Activated T-cell treated with anti-CD3 and anti-CD28 coated beads, Interleukin-2, amount 50 U/mL, for 4 hours (primary cell): ENCODE data around the gene UGT1A5. TPM values are rescaled to one million over a fixed set of nuclear protein-coding genes. Genes with fewer than 3 reads are reported as not detected.

Source experiments
- ATAC-seq, 2 donors: fragments of 200-7000 bp; cut with Tn5 transposase; one replicate each; pipeline ENCODE4 v1.10.0; 2021
- DNase-seq: peaks from one replicate; pipeline ENCODE4 v3.0.0-alpha.2; 2020
- H3K27me3 Mint-ChIP-seq: one replicate; pipeline ENCODE4 v1.8.0; 2021; ENCODE audit warnings: low read depth, mixed read lengths
- H3K36me3 Mint-ChIP-seq: one replicate; pipeline ENCODE4 v1.8.0; 2022; ENCODE audit warnings: mixed read lengths; ENCODE audit not compliant: insufficient read depth
- H3K4me1 Mint-ChIP-seq: one replicate; pipeline ENCODE4 v1.8.0; 2021; ENCODE audit warnings: low read depth, mixed read lengths
- H3K4me3 Mint-ChIP-seq: one replicate; pipeline ENCODE4 v1.8.0; 2021; ENCODE audit warnings: mild to moderate bottlenecking, moderate library complexity, mixed read lengths
- H3K9me3 Mint-ChIP-seq: one replicate; pipeline ENCODE4 v1.8.0; 2021; ENCODE audit warnings: mixed read lengths
- total RNA-seq, 3 donors: library from RNA; stranded (reverse); gene quantifications; one replicate each; pipeline ENCODE4 v1.2.1, GENCODE V29; 2021

Gene UGT1A5
- total RNA-seq, 3 donors from 2014 or later, result not detected

DNA sequence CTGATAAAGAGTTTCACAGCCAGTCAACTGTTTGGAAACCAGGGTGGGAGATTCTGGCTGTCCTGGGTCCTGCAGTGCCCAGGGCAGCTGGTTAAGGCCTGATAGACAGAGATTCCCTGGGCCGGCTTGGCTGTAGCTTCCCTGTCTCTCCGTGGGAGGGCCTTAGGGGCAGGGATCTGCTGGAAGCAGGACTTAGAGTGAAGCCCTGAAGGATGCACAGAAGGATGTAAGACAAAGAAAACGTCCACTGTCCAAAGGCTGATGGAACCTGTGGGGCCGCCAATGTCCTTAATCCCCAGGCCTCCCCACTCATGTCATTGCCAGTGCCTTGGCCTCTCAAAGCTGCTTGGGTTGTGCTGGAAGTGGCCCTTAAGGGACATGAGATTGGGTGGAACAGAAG lies 98.4 kb downstream of the UGT1A5 start:
- Mint-ChIP-seq H3K4me1 (no peaks in the 10 kb centered on the region), H3K36me3 (no peaks in the 10 kb centered on the region), H3K9me3 (no peaks in the 10 kb centered on the region), H3K4me3 (no peak overlapping the region), H3K27me3 (peaks cover 12% of the 10 kb centered on the region)
- no peak for DNase-seq
- ATAC-seq, result no peak

DNA sequence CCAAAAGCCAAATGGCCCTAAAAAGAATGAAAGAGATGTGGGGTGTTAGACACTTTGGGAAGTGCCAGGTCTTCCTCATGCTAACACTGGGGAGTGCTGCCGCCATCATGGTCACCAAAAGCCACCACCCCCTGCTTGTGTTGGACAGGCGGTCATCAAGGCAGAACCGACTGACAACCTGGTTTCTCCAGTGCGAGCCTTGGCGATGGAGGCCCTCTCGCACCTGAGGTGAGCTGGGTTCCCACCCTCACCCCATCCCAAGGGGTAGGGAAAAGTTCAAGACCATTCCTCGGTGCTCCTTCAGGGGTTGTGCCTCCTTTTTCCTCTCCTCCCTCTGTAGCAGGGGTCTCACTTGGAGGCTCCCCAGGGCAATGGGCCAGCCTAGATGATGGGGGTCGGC lies 99.0 kb downstream of the UGT1A5 start:
- DNase-seq (no peak), ATAC-seq (no peak)
- H3K36me3 Mint-ChIP-seq, result no peaks in the 10 kb centered on the region
- H3K9me3 Mint-ChIP-seq, result no peaks in the 10 kb centered on the region
- peaks cover 12% of the 10 kb centered on the region for H3K27me3 Mint-ChIP-seq
- no peaks in the 10 kb centered on the region for H3K4me1 Mint-ChIP-seq
- no peak overlapping the region for H3K4me3 Mint-ChIP-seq

DNA sequence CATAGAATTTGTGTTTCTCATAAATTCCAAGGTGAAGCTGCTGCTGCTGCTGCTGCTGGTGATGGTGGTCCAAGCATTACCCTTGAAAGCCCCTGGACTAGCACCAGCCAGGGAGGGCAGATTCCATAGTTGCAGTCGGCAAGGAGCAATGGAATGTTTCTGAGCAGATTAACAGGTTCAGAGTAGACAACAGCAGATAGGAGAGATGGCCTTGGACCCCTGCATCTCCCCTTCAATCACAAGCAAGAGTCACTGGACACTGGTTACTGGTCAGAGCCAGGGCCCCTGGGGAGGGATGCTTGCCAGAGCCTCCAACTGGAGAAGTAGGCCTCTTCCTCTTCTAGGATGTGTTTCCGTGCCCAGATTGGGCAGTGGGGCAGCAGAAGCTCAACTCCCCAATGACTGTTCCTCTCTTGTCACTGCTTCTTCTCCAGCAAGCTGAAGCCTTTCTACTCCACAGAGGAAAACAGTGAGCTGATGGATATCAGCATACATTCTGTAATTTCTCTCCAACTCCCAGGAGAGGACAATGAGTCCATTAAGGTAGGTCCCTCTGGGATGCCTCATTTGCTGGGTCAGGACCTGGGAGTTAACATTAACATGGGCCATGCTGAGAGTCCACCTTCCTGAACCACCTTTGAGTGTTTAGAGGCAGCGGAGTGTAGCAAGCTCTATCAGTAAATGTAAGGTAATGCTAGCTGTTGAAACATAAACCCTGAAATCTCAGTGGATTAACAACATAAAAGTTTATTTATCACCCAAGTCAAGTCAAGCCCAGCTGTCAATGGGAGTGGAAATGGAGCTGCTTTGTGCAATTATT lies 100.7 kb downstream of the UGT1A5 start:
- DNase-seq (no peak), ATAC-seq (no peak)
- no peaks in the 10 kb centered on the region for H3K9me3 Mint-ChIP-seq
- H3K4me1 Mint-ChIP-seq, result no peaks in the 10 kb centered on the region
- peaks cover 18% of the 10 kb centered on the region for H3K27me3 Mint-ChIP-seq
- no peak overlapping the region for H3K4me3 Mint-ChIP-seq
- no peaks in the 10 kb centered on the region for H3K36me3 Mint-ChIP-seq

DNA sequence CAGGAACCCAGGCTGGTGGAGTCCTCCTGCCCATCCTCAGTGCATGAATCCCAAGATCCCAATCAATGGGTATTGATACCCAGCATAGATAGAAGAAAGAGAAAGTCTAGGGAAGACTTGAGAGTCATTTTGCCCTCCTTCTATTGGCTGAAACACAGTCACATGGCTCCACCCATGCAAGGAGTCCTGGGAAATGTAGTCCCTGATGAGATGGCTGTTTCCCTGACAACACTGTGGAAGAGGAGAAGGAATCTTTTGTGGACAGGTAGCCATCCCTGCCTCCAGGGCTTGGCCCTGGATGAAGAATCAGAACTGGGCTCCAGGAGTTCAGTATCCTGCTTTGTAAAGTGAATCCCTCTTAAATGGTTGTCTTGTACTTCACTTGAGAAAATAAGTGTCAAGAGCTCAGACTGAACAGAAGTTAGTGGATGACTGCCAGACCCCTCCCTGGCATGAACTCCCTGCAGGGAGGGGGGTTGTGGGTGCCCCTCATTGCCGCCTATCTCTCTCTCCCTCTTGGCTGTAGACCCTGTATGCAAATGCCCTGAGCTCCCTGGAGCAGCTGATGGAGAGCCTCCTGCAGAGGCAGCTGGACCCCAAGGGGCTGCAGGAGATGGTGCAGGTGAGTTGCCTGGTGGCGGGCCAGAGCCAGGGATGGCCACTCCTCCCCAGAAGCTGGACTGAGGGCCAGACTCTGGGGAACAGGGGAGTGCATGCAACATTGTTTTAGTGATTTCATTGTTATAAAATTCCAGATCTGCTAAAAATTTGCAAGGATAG lies 101.5 kb downstream of the UGT1A5 start:
- H3K4me3 Mint-ChIP-seq, result no peak overlapping the region
- no peak for ATAC-seq

DNA sequence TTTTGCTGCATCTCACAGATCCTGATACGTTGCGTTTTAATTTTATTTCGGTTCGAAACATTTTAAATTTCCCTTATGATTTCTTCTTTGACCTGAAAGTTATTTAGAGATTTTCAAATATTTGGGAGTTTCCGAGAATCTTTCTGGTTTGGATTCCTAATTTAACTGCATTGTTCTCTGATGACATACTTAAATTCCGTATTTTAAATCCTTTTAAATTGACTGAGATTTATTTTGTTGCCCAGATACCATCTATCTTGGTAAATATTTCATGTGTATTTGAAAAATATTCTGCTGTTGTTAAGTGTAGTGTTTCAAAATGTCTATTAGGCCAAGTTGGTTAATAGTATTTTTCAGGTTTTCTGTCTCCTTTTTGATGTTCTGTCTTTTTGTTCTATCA lies 103.2 kb downstream of the UGT1A5 start:
- H3K27me3 Mint-ChIP-seq, result peaks cover 15% of the 10 kb centered on the region
- no peak overlapping the region for H3K4me3 Mint-ChIP-seq
- DNase-seq (no peak), ATAC-seq (no peak)
- H3K4me1 Mint-ChIP-seq, result no peaks in the 10 kb centered on the region
- no peaks in the 10 kb centered on the region for H3K9me3 Mint-ChIP-seq
- H3K36me3 Mint-ChIP-seq, result no peaks in the 10 kb centered on the region

More for the DNA sequence above, 101.5 kb downstream of the UGT1A5 start:
- Mint-ChIP-seq H3K4me1 (no peaks in the 10 kb centered on the region), H3K9me3 (no peaks in the 10 kb centered on the region), H3K36me3 (no peaks in the 10 kb centered on the region), H3K27me3 (peaks cover 20% of the 10 kb centered on the region)
- DNase-seq, result no peak

DNA sequence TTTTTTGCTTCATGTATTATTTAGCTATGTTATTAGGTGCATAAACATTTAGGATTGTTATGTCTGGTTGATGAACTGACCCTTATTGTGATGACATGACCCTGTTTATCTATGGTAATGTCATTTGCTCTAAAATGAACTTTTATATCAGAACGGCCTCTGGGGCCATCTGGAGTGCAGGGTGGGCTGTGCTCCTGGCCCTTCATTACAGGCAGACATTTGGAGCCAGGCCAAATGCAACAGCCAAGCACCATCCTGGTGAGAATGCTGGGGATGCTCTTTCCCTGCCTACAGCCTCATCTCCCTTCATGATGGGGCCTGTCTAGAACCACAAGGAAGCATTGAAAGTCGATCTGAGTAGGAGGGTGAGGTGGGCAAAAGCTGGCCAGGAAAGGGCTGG lies 103.6 kb downstream of the UGT1A5 start:
- ATAC-seq (no peak), DNase-seq (no peak)
- H3K36me3 Mint-ChIP-seq, result no peaks in the 10 kb centered on the region
- H3K4me3 Mint-ChIP-seq, result no peak overlapping the region
- H3K4me1 Mint-ChIP-seq, result no peaks in the 10 kb centered on the region
- no peaks in the 10 kb centered on the region for H3K9me3 Mint-ChIP-seq
- peaks cover 13% of the 10 kb centered on the region for H3K27me3 Mint-ChIP-seq

DNA sequence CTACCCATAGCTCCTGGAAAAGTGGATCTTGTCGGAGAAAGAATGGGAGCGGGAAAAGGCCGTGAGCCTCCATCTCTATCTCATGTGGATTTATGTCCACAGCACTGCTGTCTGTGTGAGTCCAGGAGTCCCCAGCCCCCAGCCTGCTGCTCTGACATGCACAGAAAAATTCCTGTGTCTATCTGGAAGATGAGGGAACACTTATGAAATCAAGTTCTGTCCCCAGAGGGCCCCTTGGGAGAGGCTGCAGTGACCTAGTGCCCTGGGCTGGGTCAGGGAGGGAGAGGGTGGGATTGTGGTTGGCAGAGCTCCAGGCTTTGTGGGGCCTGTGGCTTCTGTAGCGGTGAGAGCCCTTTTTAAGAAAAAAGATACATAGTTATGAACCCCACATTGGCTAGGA lies 104.1 kb downstream of the UGT1A5 start:
- Mint-ChIP-seq H3K27me3 (peaks cover 14% of the 10 kb centered on the region), H3K4me1 (no peaks in the 10 kb centered on the region), H3K9me3 (no peaks in the 10 kb centered on the region), H3K36me3 (no peaks in the 10 kb centered on the region), H3K4me3 (no peak overlapping the region)
- DNase-seq, result no peak
- ATAC-seq, result no peak

DNA sequence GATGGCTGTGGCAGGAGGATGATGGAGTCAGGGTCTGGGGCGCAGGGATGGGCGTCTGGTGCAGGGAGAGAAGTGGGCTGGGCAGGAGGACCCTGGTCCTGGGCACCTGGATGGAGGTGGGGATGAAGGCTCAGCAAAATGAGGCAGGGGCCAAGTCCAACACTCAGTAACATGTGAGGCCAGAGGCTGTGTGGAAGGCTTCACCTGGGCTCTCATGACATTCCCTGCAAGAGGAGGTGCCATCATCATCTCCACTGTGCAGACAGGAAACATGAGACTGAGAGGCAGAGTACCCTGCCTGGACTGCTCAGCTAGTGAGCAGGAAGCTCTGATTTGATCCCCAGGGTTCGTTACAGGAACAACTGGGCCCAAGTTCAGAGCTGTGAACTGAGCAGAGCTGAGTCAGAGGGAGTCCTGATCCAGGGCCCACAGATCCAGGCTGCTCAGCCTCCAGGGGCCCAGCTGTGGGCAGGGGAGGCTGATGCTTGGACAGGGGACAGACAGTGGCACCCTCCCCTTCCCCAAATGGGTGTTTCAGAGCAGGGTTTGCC lies 104.7 kb downstream of the UGT1A5 start:
- DNase-seq, result no peak
- no peak overlapping the region for H3K4me3 Mint-ChIP-seq
- ATAC-seq, result no peak
- H3K9me3 Mint-ChIP-seq, result no peaks in the 10 kb centered on the region
- no peaks in the 10 kb centered on the region for H3K4me1 Mint-ChIP-seq
- H3K27me3 Mint-ChIP-seq, result peaks cover 14% of the 10 kb centered on the region
- no peaks in the 10 kb centered on the region for H3K36me3 Mint-ChIP-seq

DNA sequence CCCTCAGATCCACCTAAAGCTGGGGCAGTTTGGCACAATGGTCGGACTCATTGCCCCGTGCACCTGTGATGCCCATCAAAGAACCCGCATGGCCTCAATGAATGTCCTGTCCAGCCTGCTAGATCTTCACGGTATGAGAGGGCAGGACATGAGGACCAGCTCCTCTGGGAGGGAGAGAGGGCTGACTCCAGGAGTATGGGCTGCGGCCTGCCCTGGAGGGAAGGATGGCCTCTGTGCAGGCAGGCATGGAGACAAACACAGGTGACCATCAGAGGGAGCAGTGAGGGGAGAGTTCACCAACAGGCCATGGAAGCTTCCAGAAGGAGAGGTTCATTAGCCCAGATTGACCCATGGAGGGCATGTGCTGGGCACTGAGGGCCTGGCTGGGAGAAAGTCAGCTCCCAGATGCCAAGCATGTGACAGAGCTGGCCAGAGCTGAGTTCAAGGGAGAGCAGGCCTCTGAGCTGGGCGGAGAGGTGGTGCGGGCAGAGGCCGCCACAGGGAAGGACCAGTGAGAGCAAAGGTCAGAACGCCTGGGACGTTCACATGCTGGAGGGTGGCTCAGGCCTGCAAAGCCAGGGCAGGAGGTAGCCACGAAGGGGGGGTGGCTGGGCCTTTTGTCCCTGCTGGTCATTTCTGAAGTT lies 105.4 kb downstream of the UGT1A5 start:
- DNase-seq (no peak), ATAC-seq (no peak)
- Mint-ChIP-seq H3K9me3 (no peaks in the 10 kb centered on the region), H3K4me3 (no peak overlapping the region), H3K4me1 (no peaks in the 10 kb centered on the region), H3K27me3 (peaks cover 14% of the 10 kb centered on the region), H3K36me3 (no peaks in the 10 kb centered on the region)

DNA sequence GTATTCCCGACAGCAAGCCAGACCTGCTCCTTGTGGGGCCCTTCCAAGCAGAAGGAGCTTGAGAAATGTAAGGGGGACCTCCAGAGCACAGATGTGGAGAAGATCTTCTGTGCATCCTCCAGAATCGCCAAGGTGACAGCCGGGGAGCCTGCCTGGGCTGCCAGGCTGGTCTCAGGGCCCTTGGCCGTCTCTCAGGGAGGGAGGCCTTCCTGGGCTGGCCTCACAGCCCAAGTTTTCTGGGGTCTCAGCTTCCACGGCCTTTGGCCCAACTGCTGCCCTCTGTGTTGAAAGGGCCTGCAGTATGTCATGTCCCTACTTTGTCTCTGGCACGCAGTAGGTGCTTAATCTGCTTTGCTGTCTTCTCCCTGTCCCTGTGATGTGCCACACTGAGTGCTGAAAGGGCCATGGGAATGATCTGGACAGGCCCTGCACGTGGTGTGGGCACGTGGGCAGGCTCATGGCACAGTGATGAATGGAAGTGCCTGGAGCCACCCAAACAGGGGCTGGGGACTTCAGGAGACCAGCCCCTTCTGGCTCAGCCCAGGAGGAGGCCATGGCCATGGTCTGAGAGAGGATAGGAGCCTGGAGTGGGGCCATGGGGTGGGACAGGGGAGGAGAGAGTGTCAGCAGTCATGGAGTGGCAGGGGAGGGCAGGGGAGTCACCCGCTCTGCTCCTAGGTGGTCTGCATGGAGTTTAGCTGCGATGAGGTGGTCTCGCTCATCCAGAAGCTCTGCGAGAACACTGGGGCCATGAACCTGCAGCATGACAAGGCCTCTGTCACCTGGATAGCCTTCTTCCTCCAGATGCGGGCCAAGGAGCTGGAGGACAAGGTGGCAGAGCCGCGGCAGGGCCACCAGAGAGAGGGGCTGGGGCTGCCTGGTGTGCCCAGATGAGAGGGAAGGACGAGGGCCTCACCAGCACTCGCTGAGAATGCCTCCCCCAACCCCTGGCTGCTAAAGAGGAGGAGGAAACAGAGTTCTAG lies 106.2 kb downstream of the UGT1A5 start:
- DNase-seq, result no peak
- ATAC-seq, result no peak
- no peaks in the 10 kb centered on the region for H3K36me3 Mint-ChIP-seq

DNA sequence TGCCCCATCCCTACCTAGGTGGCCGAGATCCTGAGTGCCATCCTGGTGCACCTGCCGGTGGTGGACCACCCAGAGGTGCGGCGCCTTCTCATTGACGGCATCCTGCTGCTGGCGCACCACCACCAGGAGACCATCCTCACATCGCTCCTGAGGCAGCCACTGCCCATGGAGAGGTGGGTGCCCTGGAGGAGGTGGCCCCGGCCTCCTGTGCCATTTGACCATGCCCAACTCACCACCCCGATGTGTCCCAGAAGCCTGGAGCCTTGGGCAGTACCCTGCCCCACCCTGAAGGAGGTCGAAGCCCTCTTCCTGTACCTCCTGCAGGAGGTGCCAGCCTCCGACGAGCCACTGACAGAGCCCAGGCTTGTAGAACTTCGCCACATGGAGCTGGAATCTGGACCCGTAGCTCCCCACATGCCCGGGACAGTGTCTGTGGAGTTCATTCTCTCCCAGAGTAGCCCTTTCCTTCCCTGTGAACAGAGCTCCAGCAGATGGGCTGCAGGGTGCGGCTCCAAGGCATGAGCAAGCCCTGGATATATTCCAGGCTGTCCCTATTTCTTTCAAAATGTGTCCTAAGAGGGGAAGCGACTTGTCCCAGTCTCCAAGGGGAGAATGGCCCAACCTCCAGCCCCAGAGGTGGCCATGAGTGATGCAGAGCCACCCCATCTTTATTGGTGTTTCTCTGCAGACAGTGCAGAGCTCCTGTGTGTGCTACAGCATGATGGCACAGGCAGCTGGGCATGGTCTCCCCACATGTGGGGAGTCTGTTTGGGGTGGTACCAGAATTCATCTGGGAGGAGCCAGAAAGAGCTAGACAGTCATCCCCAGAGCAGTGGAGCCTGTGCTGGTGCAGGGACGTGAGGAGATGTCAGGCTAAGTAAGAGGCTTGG lies 107.4 kb downstream of the UGT1A5 start:
- DNase-seq, result no peak
- Mint-ChIP-seq H3K36me3 (no peaks in the 10 kb centered on the region), H3K4me1 (no peaks in the 10 kb centered on the region), H3K27me3 (peaks cover 12% of the 10 kb centered on the region), H3K9me3 (no peaks in the 10 kb centered on the region), H3K4me3 (no peak overlapping the region)
- no peak for ATAC-seq

More for the DNA sequence above, 106.2 kb downstream of the UGT1A5 start:
- Mint-ChIP-seq H3K4me1 (no peaks in the 10 kb centered on the region), H3K27me3 (peaks cover 14% of the 10 kb centered on the region), H3K9me3 (no peaks in the 10 kb centered on the region), H3K4me3 (no peak overlapping the region)

DNA sequence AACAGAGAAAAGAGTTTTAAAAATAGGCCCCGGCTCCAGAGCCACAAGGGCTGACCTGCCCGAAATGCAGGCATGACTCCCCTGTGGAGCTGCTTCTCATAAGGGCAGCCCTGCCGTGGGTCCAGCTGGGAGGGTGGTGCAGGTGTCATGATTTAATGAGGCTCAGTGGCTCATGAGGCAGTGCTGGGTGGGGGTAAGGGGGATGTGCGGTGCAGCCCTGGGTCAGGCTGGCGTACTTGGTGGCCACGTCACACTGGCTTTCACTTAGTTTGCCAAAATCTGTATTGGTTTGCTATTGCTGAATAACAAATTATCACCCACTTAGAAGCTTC lies 108.0 kb downstream of the UGT1A5 start:
- no peaks in the 10 kb centered on the region for H3K9me3 Mint-ChIP-seq
- ATAC-seq (no peak), DNase-seq (no peak)
- peaks cover 14% of the 10 kb centered on the region for H3K27me3 Mint-ChIP-seq
- H3K4me1 Mint-ChIP-seq, result no peaks in the 10 kb centered on the region
- H3K36me3 Mint-ChIP-seq, result no peaks in the 10 kb centered on the region
- H3K4me3 Mint-ChIP-seq, result no peak overlapping the region

DNA sequence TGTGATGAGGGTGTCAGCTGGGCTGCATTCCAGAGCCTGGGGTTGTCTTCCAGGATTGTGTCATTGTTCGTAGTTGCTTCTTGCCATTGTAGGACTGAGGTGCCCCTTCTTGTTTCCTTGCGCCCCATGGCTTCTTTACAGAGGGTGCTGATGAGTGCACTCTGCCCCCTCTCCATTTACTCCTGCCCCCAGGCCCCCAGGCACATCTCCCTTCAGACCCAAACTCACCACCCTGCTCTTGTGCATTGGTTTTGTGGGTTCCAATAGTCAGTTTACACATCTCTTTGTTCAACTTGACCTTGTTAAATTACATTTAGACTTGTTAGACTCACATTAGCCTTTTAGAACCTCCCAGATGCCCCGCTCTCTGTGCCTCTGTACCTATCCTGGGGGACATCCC lies 108.5 kb downstream of the UGT1A5 start:
- Mint-ChIP-seq H3K9me3 (no peaks in the 10 kb centered on the region), H3K27me3 (peaks cover 14% of the 10 kb centered on the region), H3K4me3 (no peak overlapping the region), H3K36me3 (no peaks in the 10 kb centered on the region), H3K4me1 (no peaks in the 10 kb centered on the region)
- DNase-seq (no peak), ATAC-seq (no peak)
